Vagina (tissue), 2 donors: ENCODE measurements around the gene EML4. TPM values are rescaled to one million over a fixed set of nuclear protein-coding genes. Genes with fewer than 3 reads are reported as not detected.

ENCODE experiments used
- DNase-seq, 2 donors: peaks; one replicate each; pipeline ENCODE4 v3.0.0-alpha.2; 2017; ENCODE audit errors: extremely low spot score in 2 of 2
- H3K27ac ChIP-seq: fragments of 200-600 bp; sonication (generic); one replicate; pipeline ENCODE4 v1.5.1; 2019
- H3K27me3 ChIP-seq: fragments of 200-600 bp; sonication (generic); one replicate; pipeline ENCODE4 v1.5.1; 2019
- H3K36me3 ChIP-seq, 2 donors: fragments of 200-600 bp; sonication (generic); one replicate each; pipeline ENCODE4 v1.5.1; 2017 to 2019
- H3K4me1 ChIP-seq: fragments of 200-600 bp; sonication (generic); one replicate; pipeline ENCODE4 v1.5.1; 2019
- H3K4me3 ChIP-seq, 2 donors: fragments of 200-600 bp; sonication (generic); 1 replicate in 1 of 2; 2 replicates in 1 of 2; pipeline ENCODE4 v1.5.1; 2016 to 2019
- H3K9me3 ChIP-seq: fragments of 200-600 bp; sonication (generic); one replicate; pipeline ENCODE4 v1.5.1; 2019
- CTCF ChIP-seq, 3 experiments: fragments of 450-650 bp in 2 of 3; fragments of 200-600 bp in 1 of 3; sonication (generic) in 1 of 3; IDR thresholded peaks; one replicate each; pipeline ENCODE4 v1.5.1; 2017 to 2019; ENCODE audit warnings: antibody characterized with exemption in 3 of 3, mild to moderate bottlenecking in 2 of 3, moderate library complexity in 2 of 3
- POLR2A ChIP-seq, 2 donors: fragments of 450-650 bp; IDR thresholded peaks; one replicate each; pipeline ENCODE4 v1.6.1; 2017; ENCODE audit warnings: antibody characterized with exemption in 2 of 2, mild to moderate bottlenecking in 2 of 2, moderate library complexity in 2 of 2
- POLR2AphosphoS5 ChIP-seq, 2 donors: sonication (generic); formaldehyde crosslinking; IDR thresholded peaks; one replicate each; pipeline ENCODE4 v1.9.0; 2017; ENCODE audit warnings: antibody characterized with exemption in 2 of 2, mild to moderate bottlenecking in 2 of 2, low read depth in 1 of 2; ENCODE audit not compliant: insufficient read depth in 1 of 2
- intact Hi-C: fragments of 100-400 bp; cut with DNase I; formaldehyde crosslinking; loops from one replicate; pipeline ENCODE4 v1.15.1; 2023
- total RNA-seq: library from RNA; depleted of rRNA; stranded (reverse); fragments of >200 nt; gene quantifications from one replicate; pipeline ENCODE4 v1.2.3, GENCODE V29; 2016

The EML4 gene
- total RNA-seq, 1 donor from 2014 or later, result 26.0 TPM

DNA sequence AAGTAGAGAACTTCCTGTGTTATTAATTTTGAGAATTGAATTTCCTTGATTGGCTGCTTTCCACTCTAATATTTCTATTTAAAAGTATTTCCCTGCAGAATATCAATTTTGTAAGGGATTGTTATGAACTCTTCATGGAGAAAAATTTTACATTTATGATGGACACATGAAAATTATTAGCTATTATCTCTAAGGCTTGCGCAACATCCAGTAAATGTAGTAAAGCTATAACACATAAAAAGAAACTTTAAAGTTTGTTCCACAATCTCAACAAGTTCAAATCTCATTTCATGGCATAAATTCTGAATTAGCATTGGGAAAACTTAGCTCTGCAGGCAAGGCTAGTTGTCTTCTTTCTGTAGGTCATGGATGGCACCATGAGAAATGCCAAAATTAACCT is 4.2 kb upstream of the EML4 start:
- H3K36me3 ChIP-seq, result no peaks in the 10 kb centered on the region
- peaks cover 4% of the 10 kb centered on the region for H3K4me1 ChIP-seq
- H3K9me3 ChIP-seq, result no peaks in the 10 kb centered on the region
- H3K4me3 ChIP-seq, result no peak overlapping the region
- H3K27ac ChIP-seq, result no peak overlapping the region
- no peaks in the 10 kb centered on the region for H3K27me3 ChIP-seq
- DNase-seq, result no peak
- intact Hi-C loops, result no loop called here
- TF ChIP-seq POLR2A (IDR thresholded peaks at IDR 0.05), result no peak
- no peak for TF ChIP-seq POLR2AphosphoS5 (IDR thresholded peaks at IDR 0.05; ENCODE audit: insufficient read depth in 1 of 2, low read depth in 1 of 2)
- TF ChIP-seq CTCF (IDR thresholded peaks at IDR 0.05), result no peak

DNA sequence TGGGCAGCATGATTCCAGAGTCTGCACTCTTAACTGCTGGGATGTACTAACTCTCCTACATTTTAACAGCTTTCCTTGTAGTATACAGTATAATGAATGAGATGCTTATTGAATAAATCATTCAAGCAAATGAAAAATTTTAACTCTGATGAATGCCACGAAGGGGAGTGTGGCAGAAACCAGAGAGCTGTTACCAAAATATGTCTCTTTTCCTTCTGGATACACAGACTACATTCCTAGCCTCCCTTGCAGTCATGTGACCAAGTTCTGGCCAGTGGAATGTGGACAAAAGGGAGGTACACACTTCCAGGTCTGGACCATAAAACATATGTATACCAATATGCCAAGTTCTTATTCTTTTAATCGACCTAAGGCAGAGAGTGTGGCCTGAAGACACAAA is 1.7 kb upstream of the EML4 start:
- peaks cover 29% of the 10 kb centered on the region for H3K4me1 ChIP-seq
- no peak for TF ChIP-seq POLR2A (IDR thresholded peaks at IDR 0.05)
- intact Hi-C loops, result no loop called here

DNA sequence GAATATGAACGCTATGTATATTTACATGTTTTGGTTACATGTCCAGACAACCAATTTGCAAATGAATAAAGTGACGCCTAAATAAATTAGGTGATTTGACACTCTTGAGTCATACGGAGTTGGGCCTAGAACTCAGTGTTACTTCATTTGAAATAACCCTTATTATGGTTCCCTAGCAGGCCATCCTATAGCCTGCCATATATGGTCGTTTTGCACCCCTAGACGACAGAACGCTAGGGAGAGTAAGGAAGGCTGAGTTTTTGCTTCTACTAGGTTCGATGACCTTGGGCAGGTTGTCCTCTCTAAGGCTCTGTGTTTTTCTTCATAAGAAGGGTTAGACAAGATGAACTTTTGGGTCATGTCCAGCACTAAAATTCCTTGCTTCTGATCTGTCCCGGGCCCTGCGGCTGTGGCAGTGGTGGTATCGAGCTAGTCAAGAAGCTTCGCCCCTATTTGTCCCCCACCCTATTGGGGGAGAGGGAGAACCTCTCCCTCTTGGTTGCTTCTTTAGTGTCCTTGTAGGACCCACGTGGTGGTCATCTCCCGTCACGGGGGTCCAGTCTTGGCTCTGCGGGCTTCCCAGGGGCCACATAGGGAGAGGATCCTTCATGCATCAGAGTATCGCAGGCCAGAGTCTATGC is 574 bp upstream of the EML4 start:
- Histone ChIP-seq H3K4me1 (peaks cover 33% of the 10 kb centered on the region), H3K36me3 (no peaks in the 10 kb centered on the region), H3K4me3 (peak overlapping the region; percentile 97 to 98), H3K27ac (peak overlapping the region; percentile 91), H3K27me3 (no peaks in the 10 kb centered on the region), H3K9me3 (no peaks in the 10 kb centered on the region)
- DNase-seq, result no peak
- intact Hi-C loops, result no loop called here
- TF ChIP-seq POLR2AphosphoS5 (IDR thresholded peaks at IDR 0.05; ENCODE audit: insufficient read depth in 1 of 2, low read depth in 1 of 2) (no peak), CTCF (IDR thresholded peaks at IDR 0.05) (no peak), POLR2A (IDR thresholded peaks at IDR 0.05) (no peak)

More for the DNA sequence above, 1.7 kb upstream of the EML4 start:
- Histone ChIP-seq H3K27me3 (no peaks in the 10 kb centered on the region), H3K36me3 (no peaks in the 10 kb centered on the region), H3K9me3 (no peaks in the 10 kb centered on the region), H3K4me3 (no peak overlapping the region), H3K27ac (no peak overlapping the region)
- DNase-seq, result no peak

- Histone ChIP-seq H3K9me3 (no peaks in the 10 kb centered on the region), H3K4me1 (peaks cover 38% of the 10 kb centered on the region), H3K27ac (peak overlapping the region; percentile 91), H3K4me3 (peak overlapping the region; percentile 97 to 98), H3K36me3 (no peaks in the 10 kb centered on the region), H3K27me3 (no peaks in the 10 kb centered on the region)
- TF ChIP-seq CTCF (IDR thresholded peaks at IDR 0.05) (no peak), POLR2A (IDR thresholded peaks at IDR 0.05) (no peak), POLR2AphosphoS5 (IDR thresholded peaks at IDR 0.05; ENCODE audit: insufficient read depth in 1 of 2, low read depth in 1 of 2) (no peak)
- no peak for DNase-seq
- intact Hi-C loops, result no loop called here
Measured at GRCh38 chr2:42169874-42170521, 845 bp downstream of the EML4 start.

- H3K9me3 ChIP-seq, result no peaks in the 10 kb centered on the region
- no peak for TF ChIP-seq POLR2AphosphoS5 (IDR thresholded peaks at IDR 0.05; ENCODE audit: insufficient read depth in 1 of 2, low read depth in 1 of 2)
Measured at GRCh38 chr2:42170619-42171395, 1.7 kb downstream of the EML4 start.

More at GRCh38 chr2:42170619-42171395, 1.7 kb downstream of the EML4 start:
- Histone ChIP-seq H3K27ac (peak overlapping the region; percentile 91), H3K4me1 (peaks cover 38% of the 10 kb centered on the region), H3K4me3 (peak overlapping the region; percentile 97 to 98), H3K27me3 (no peaks in the 10 kb centered on the region), H3K36me3 (no peaks in the 10 kb centered on the region)
- DNase-seq, result no peak
- intact Hi-C loops, result no loop called here
